Kidney epithelial cell (primary cell): ENCODE measurements around the gene KRT73. TPM values are rescaled to one million over a fixed set of nuclear protein-coding genes. Genes with fewer than 3 reads are reported as not detected.

Experiments used
- DNase-seq: peaks from one replicate; pipeline ENCODE4 v3.0.0-alpha.2; 2010; ENCODE audit warnings: low read depth
- H3K27me3 ChIP-seq: 2 replicates; pipeline ENCODE4 v1.6.0; 2011; ENCODE audit warnings: low read length; ENCODE audit not compliant: control insufficient read depth, insufficient read depth
- H3K36me3 ChIP-seq: 2 replicates; pipeline ENCODE4 v1.5.1; 2011; ENCODE audit warnings: low read length; ENCODE audit not compliant: control insufficient read depth, insufficient read depth
- H3K4me3 ChIP-seq: 2 replicates; pipeline ENCODE4 v1.5.1; 2011; ENCODE audit warnings: low read depth, mild to moderate bottlenecking, control low read depth, low read length
- total RNA-seq: library from RNA; depleted of rRNA; stranded (reverse); fragments of >200 nt; gene quantifications from 2 replicates; pipeline ENCODE4 v1.2.3, GENCODE V29; 2015
- TF ChIP-seq, protein P1 (sequence below): IDR thresholded peaks from 2 replicates; pipeline ENCODE4 v1.5.1; 2011; ENCODE audit warnings: mild to moderate bottlenecking, moderate library complexity, low read length, control low read depth, inconsistent platforms; ENCODE audit not compliant: insufficient read depth, poor library complexity, severe bottlenecking

KRT73 gene
- total RNA-seq, 1 donor from 2014 or later, result not detected

DNA sequence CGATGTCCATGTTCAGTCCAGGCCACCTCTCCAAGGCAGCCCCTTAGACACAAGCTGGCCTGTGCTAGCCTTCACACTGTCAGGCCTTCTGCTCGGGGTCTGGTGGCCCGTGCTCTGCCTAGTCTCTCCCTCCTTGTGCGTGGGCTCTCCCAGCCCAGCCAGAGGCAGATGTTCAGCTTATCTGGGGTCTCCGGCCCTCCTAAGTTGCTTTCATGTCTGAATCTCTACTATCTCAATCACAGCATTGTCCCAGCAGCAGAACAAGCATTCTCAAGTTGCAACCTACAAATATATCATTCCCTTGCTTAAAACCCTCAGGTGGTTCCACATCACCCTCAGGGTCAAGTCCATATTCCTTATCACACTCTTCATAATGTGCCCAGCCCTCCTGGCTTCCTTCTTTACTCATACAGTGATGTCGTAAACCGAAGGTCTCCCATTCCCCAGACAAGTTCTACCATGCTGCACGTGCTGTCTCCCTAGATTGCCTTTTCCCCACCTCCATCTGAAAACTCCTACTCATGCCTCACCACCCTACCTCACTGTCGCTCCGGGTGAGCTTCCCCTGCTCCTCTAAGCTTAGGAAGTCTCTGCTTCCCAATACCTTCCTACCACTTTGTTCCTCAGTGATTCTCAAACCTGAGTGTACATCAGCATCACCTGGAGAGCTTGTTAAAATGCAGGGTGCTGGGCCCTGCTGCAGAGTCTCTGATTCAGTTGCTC lies 1.5 kb downstream of the KRT73 start:
- H3K27me3 ChIP-seq, result peaks cover 6% of the 10 kb centered on the region
- no peak for DNase-seq
- TF ChIP-seq, protein P1, sequence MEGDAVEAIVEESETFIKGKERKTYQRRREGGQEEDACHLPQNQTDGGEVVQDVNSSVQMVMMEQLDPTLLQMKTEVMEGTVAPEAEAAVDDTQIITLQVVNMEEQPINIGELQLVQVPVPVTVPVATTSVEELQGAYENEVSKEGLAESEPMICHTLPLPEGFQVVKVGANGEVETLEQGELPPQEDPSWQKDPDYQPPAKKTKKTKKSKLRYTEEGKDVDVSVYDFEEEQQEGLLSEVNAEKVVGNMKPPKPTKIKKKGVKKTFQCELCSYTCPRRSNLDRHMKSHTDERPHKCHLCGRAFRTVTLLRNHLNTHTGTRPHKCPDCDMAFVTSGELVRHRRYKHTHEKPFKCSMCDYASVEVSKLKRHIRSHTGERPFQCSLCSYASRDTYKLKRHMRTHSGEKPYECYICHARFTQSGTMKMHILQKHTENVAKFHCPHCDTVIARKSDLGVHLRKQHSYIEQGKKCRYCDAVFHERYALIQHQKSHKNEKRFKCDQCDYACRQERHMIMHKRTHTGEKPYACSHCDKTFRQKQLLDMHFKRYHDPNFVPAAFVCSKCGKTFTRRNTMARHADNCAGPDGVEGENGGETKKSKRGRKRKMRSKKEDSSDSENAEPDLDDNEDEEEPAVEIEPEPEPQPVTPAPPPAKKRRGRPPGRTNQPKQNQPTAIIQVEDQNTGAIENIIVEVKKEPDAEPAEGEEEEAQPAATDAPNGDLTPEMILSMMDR, result no peak
- no peak overlapping the region for H3K4me3 ChIP-seq
- no peaks in the 10 kb centered on the region for H3K36me3 ChIP-seq

- TF ChIP-seq, protein P1, result no peak
- H3K4me3 ChIP-seq, result no peak overlapping the region
- DNase-seq, result no peak
- peaks cover 11% of the 10 kb centered on the region for H3K27me3 ChIP-seq
- no peaks in the 10 kb centered on the region for H3K36me3 ChIP-seq
Observed at GRCh38 chr12:52615912-52616311, 2.4 kb downstream of the KRT73 start.

- Histone ChIP-seq H3K27me3 (peaks cover 16% of the 10 kb centered on the region), H3K36me3 (no peaks in the 10 kb centered on the region), H3K4me3 (no peak overlapping the region)
- TF ChIP-seq, protein P1, result no peak
- DNase-seq, result no peak
Observed at GRCh38 chr12:52615208-52615868, 3.0 kb downstream of the KRT73 start.

GRCh38 chr12:52614381-52615207 lies 3.8 kb downstream of the KRT73 start:
- H3K36me3 ChIP-seq, result no peaks in the 10 kb centered on the region
- no peak overlapping the region for H3K4me3 ChIP-seq
- no peak for DNase-seq
- TF ChIP-seq, protein P1, result no peak
- H3K27me3 ChIP-seq, result peaks cover 16% of the 10 kb centered on the region

- Histone ChIP-seq H3K27me3 (peaks cover 19% of the 10 kb centered on the region), H3K36me3 (no peaks in the 10 kb centered on the region), H3K4me3 (no peak overlapping the region)
- DNase-seq, result no peak
- TF ChIP-seq, protein P1, result no peak
Observed at GRCh38 chr12:52613384-52614030, 4.9 kb downstream of the KRT73 start.
